DMS 273 (cell line): ENCODE results near the gene TBC1D10B.
"Not testable (repeated sequence)": the region's sequence is repeated elsewhere in the genome, so short reads cannot be mapped to it uniquely, and the experiment has no call there.

Experiments used
- DNase-seq: peaks from one replicate; lab custom pipeline; 2025; ENCODE audit not compliant: unreplicated experiment; lab: John Stamatoyannopoulos, UW

TBC1D10B gene

GRCh38 chr16:30397776-30398660 lies 27.7 kb upstream of the TBC1D10B start:
- DNase-seq, result no peak

- DNase-seq, result no peak
Measured at GRCh38 chr16:30397056-30397455, 26.8 kb upstream of the TBC1D10B start.

GRCh38 chr16:30396627-30397026 lies 26.3 kb upstream of the TBC1D10B start:
- DNase-seq, result not testable (repeated sequence)

- peak; percentile 78 for DNase-seq
Measured at GRCh38 chr16:30395992-30396585, 25.8 kb upstream of the TBC1D10B start.

GRCh38 chr16:30395155-30395991 lies 25.1 kb upstream of the TBC1D10B start, which contains the start of gene ZNF48:
ZNF48 (plus strand) TSS chr16:30395420; CDS start chr16:30395795, 375 bp downstream.
- peak; percentile 94 for DNase-seq

- no peak for DNase-seq
Measured at GRCh38 chr16:30394592-30395154, 24.4 kb upstream of the TBC1D10B start.

DNA sequence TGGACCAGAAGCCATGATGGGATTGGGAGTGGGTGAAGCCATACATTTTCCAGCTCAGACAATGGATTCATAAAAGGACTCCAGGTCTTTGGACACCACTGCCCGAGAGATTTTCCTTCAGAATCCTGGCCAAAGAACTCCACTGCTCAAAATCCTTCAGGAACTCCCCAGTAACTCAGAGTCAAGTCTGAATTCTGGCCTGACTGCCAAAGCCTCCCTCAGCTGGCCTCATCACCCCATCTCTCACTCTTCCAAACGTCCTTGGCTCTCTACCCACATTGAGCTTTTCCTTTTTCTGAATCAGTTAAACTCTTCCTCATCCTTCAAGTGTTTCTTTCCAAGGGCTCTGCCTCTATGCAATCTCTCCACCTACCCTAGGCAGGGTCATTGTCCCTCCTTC lies 13.2 kb upstream of the TBC1D10B start:
- no peak for DNase-seq

DNA sequence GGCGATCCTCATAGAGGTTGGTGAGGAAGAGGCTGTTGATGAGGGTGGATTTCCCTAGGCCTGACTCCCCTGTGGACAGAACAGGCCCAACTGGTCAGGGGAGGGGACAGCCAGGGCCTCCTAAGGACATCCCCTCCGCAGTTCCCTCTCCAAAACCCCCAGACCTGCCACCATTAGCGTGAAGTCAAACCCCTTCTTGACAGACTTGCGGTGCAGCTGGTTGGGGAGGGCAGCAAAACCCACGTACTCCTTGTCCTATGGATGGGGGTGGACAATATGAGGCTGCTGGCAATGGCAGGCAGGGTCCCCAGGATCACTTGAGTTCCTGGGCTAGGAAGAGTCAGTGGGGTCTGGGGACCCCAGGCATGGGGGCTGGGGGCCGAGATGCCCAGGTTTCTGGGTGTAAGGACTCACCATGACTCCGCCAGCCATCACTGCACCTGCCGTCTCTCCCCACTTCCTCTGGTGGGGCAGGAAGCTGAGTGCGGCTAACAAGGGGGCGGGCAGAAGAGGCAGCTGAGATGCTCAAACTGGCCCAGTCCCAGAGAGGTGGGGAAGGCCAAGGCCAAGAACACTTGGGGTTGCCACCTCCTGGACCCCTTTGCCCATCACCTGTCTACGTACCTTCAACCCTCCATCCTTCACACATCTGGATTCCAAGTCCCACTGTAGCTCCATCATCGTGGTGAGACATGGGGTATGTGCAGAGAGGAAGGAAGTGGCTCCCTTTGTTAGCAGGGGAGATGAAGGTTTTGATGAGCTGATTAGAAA lies 12.0 kb upstream of the TBC1D10B start, which contains the start of gene SEPTIN1:
SEPTIN1 (minus strand) TSS at position 451 of the 771 bp plus-strand sequence; CDS start at position 432, 19 bp downstream.
- DNase-seq, result no peak

DNA sequence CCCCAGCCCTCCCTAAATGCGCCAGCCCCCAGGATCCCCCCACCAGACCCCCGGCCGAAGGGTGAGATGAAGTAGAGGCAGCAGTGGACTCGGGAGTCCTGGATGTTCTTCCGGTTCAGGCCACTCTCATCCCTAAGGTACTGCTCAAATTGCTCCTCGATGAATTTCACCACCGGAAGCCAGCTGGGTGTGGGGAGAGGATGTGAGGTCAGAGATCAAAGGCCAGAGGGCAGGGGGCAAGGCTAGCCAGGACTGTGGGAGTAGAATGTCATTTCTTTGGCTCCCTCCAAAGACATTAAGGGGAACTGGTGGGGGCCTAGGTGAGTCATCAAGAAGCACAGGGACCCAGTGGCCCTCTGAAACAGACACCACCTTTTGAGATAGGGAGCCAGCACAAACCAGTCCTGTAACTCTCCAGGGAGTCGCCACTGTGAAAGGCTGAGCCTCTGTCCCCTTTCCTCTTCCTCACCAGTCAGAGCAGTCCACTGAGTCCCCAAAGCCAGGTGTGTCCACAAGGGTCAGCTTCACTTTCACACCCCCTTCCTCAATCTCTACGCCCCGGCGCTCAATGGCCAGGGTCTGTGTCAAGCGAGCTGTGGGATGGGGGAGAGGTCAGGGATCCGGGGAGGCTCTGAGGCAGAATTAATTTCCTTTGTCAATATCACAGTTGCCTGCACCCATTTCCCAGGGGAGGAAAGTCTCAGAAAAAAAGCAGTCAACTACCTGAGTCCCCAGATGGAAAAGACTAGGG lies 11.2 kb upstream of the TBC1D10B start:
- no peak for DNase-seq

- no peak for DNase-seq
Measured at GRCh38 chr16:30380803-30381208, 10.5 kb upstream of the TBC1D10B start.

DNA sequence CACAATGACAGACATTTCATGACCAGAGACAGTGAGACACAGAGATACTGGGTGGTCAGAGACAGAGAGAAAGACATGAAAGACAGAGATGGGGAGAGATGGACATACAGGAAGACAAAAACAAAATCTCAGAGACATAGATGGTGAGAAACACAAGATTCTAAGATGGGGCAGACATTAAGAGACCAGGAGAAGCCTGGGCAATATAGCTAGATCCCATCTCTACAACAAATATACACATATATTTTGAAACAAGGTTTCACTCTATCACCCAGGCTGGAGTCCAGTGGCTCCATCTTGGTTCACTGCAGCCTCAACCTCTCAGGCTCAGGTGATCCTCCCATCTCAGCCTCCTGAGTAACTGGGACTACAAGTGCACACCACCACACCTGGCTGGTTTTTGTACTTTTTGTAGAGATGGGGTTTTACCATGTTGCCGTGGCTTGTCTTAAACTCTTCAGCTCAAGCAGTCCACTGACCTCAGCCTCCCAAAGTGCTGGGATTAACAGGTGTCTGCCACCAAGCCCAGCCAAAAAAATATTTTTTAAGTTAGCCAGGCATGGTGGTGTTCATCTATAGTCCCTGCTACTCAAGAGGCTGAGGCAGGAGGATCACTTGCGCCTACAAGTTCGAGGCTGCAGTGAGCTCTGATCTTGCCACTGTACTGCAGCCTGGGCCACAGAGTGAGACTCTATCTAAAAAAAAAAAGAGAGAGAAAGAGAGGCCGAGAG lies 9.9 kb upstream of the TBC1D10B start:
- no peak for DNase-seq

- DNase-seq, result no peak
Measured at GRCh38 chr16:30379158-30379783, 9.0 kb upstream of the TBC1D10B start.

GRCh38 chr16:30378236-30379157 lies 8.2 kb upstream of the TBC1D10B start:
- peak; percentile 99 for DNase-seq

GRCh38 chr16:30377812-30378235 lies 7.5 kb upstream of the TBC1D10B start:
- no peak for DNase-seq

GRCh38 chr16:30377050-30377811 lies 6.9 kb upstream of the TBC1D10B start:
- DNase-seq, result no peak

GRCh38 chr16:30376461-30376902 lies 6.2 kb upstream of the TBC1D10B start:
- DNase-seq, result no peak
